ENCODE data around the gene GTPBP4. TPM values are rescaled to one million over a fixed set of nuclear protein-coding genes. Genes with fewer than 3 reads are reported as not detected.

GTPBP4 gene
- polyA plus RNA-seq, 1 donor (not counting 4 experiments of a cell fraction or from before 2014, with no cell fraction given), result 70.4 TPM

DNA sequence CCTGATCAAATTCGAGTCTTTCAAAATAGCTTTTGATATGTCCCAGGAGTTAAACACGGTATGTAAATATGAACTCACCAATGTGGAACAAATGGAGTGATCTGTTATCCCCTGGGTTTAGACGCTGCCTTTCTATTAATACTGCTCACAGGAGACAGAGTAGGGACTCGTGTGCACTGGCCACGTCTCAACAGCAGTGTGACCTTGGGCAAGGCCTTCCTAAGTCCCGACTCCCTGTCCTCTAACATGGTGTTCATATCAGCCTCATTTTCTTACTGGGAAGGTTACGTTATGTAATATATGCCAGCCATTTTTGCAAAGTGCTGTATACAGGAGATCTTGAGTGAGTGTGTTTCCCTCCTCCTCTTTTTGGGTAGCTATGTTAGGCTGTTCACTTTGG, 69.8 kb downstream of the GTPBP4 start:
- DNase-seq (ENCODE audit: low read depth, low spot score) (no peak), FAIRE-seq (no peak)
- H2AFZ ChIP-seq (ENCODE audit: control insufficient read depth, low read length), result no peak overlapping the region
- TF ChIP-seq CTCF (optimal IDR thresholded peaks at IDR 0.05 in 1 of 3, IDR thresholded peaks at IDR 0.05 in 1 of 3, conservative IDR thresholded peaks at IDR 0.05 in 1 of 3; ENCODE audit: extremely low read depth in 1 of 3, insufficient read depth in 2 of 3, low read length in 3 of 3), result no peak
- no peak for TF ChIP-seq EZH2 (IDR thresholded peaks at IDR 0.05; ENCODE audit: low read length)
- H3K27ac ChIP-seq (ENCODE audit: control insufficient read depth, insufficient read depth, low read length), result peak overlapping the region; percentile 5
- H3K4me1 ChIP-seq (ENCODE audit: control insufficient read depth, extremely low read depth, insufficient read depth, low read length), result peaks cover 66% of the 10 kb centered on the region
- dilution Hi-C loops (cut with MboI; ENCODE audit: extremely low pct_ligation_motif_present, low sequenced_read_pairs), result no loop called here
- H3K4me2 ChIP-seq (ENCODE audit: control insufficient read depth, extremely low read depth, insufficient read depth, low read depth, low read length), result peak overlapping the region; percentile 95
- H3K36me3 ChIP-seq (ENCODE audit: control insufficient read depth in 2 of 2, extremely low read depth in 1 of 2, insufficient read depth in 2 of 2, low read length in 2 of 2), result peaks cover 0 to 3% of the 10 kb centered on the region in 2 experiments
- H3K9me1 ChIP-seq (ENCODE audit: control insufficient read depth, extremely low read depth, insufficient read depth, low read length), result no peaks in the 10 kb centered on the region
- H3K9me3 ChIP-seq (ENCODE audit: control insufficient read depth, low read depth, low read length), result no peaks in the 10 kb centered on the region
- peaks cover 73% of the 10 kb centered on the region for H3K79me2 ChIP-seq (ENCODE audit: control insufficient read depth, insufficient read depth, low read length)
- H3K4me3 ChIP-seq (ENCODE audit: control insufficient read depth in 2 of 3, extremely low read depth in 1 of 3, insufficient read depth in 2 of 3, low read depth in 1 of 3, low read length in 3 of 3), result peak overlapping the region; percentile 26 to 94 (median 66)
- no peaks in the 10 kb centered on the region for H3K27me3 ChIP-seq (ENCODE audit: control insufficient read depth, extremely low read depth, insufficient read depth, low read length)
- H3K9ac ChIP-seq (ENCODE audit: control insufficient read depth, extremely low read depth, insufficient read depth, low read length), result no peak overlapping the region
- no peaks in the 10 kb centered on the region for H4K20me1 ChIP-seq (ENCODE audit: control insufficient read depth, extremely low read depth, insufficient read depth, low read length)

- H3K27me3 ChIP-seq (ENCODE audit: control insufficient read depth, extremely low read depth, insufficient read depth, low read length), result no peaks in the 10 kb centered on the region
- DNase-seq (ENCODE audit: low read depth, low spot score), result no peak
- no peak for TF ChIP-seq EZH2 (IDR thresholded peaks at IDR 0.05; ENCODE audit: low read length)
- TF ChIP-seq CTCF (optimal IDR thresholded peaks at IDR 0.05 in 1 of 3, IDR thresholded peaks at IDR 0.05 in 1 of 3, conservative IDR thresholded peaks at IDR 0.05 in 1 of 3; ENCODE audit: extremely low read depth in 1 of 3, insufficient read depth in 2 of 3, low read length in 3 of 3), result peak in 1 of 3 experiments; percentile 31
- H3K9me3 ChIP-seq (ENCODE audit: control insufficient read depth, low read depth, low read length), result no peaks in the 10 kb centered on the region
- peaks cover 76% of the 10 kb centered on the region for H3K79me2 ChIP-seq (ENCODE audit: control insufficient read depth, insufficient read depth, low read length)
- H3K9ac ChIP-seq (ENCODE audit: control insufficient read depth, extremely low read depth, insufficient read depth, low read length), result peak overlapping the region; percentile 41
- peaks cover 0 to 8% of the 10 kb centered on the region in 2 experiments for H3K36me3 ChIP-seq (ENCODE audit: control insufficient read depth in 2 of 2, extremely low read depth in 1 of 2, insufficient read depth in 2 of 2, low read length in 2 of 2)
- peak overlapping the region in 2 of 3 experiments; percentile 31 to 33 for H3K4me3 ChIP-seq (ENCODE audit: control insufficient read depth in 2 of 3, extremely low read depth in 1 of 3, insufficient read depth in 2 of 3, low read depth in 1 of 3, low read length in 3 of 3)
- peak overlapping the region; percentile 80 for H3K27ac ChIP-seq (ENCODE audit: control insufficient read depth, insufficient read depth, low read length)
- H3K4me2 ChIP-seq (ENCODE audit: control insufficient read depth, extremely low read depth, insufficient read depth, low read depth, low read length), result peak overlapping the region; percentile 70
- dilution Hi-C loops (cut with MboI; ENCODE audit: extremely low pct_ligation_motif_present, low sequenced_read_pairs), result no loop called here
- peaks cover 59% of the 10 kb centered on the region for H3K4me1 ChIP-seq (ENCODE audit: control insufficient read depth, extremely low read depth, insufficient read depth, low read length)
- no peaks in the 10 kb centered on the region for H4K20me1 ChIP-seq (ENCODE audit: control insufficient read depth, extremely low read depth, insufficient read depth, low read length)
- H3K9me1 ChIP-seq (ENCODE audit: control insufficient read depth, extremely low read depth, insufficient read depth, low read length), result no peaks in the 10 kb centered on the region
- no peak overlapping the region for H2AFZ ChIP-seq (ENCODE audit: control insufficient read depth, low read length)
- peak; percentile 79 for FAIRE-seq
Measured at GRCh38 chr10:1059902-1060301, 71.7 kb downstream of the GTPBP4 start.
